HL-60 (cell line): ENCODE results near the gene AK4.
"Not testable (repeated sequence)": the region's sequence is repeated elsewhere in the genome, so short reads cannot be mapped to it uniquely, and the experiment has no call there.

Experiments used
- CTCF ChIP-seq: IDR thresholded peaks from one replicate; pipeline ENCODE4 v1.5.1; 2011; ENCODE audit warnings: low read length, control low read depth, inconsistent platforms; ENCODE audit not compliant: insufficient read depth
- POLR2AphosphoS5 ChIP-seq: IDR thresholded peaks from 2 replicates; pipeline ENCODE4 v1.6.1; 2012; ENCODE audit warnings: low read depth

- TF ChIP-seq CTCF, POLR2AphosphoS5: not testable (repeated sequence)
Observed at GRCh38 chr1:65148178-65148547, at the start of gene AK4.
